Lower lobe of right lung (tissue), 2 donors: ENCODE measurements around the gene RAB31. TPM values are rescaled to one million over a fixed set of nuclear protein-coding genes. Genes with fewer than 3 reads are reported as not detected.

ENCODE experiments used
- ATAC-seq, 2 donors: fragments of 200-7000 bp; cut with Tn5 transposase; one replicate each; pipeline ENCODE4 v1.9.1; 2020 to 2022; ENCODE audit warnings: mild to moderate bottlenecking in 2 of 2, moderate library complexity in 2 of 2
- DNase-seq: peaks from one replicate; pipeline ENCODE4 v3.0.0-alpha.2; 2020
- H3K27ac ChIP-seq: fragments of 200-600 bp; one replicate; pipeline ENCODE4 v1.8.0; 2022
- H3K27me3 ChIP-seq: fragments of 200-600 bp; one replicate; pipeline ENCODE4 v1.8.0; 2022; ENCODE audit warnings: low read depth
- H3K36me3 ChIP-seq: fragments of 200-600 bp; one replicate; pipeline ENCODE4 v1.8.0; 2022; ENCODE audit warnings: mild to moderate bottlenecking
- H3K4me1 ChIP-seq: fragments of 200-600 bp; one replicate; pipeline ENCODE4 v1.8.0; 2022
- H3K4me3 ChIP-seq: fragments of 200-600 bp; one replicate; pipeline ENCODE4 v1.8.0; 2022; ENCODE audit warnings: mild to moderate bottlenecking
- H3K9me3 ChIP-seq: fragments of 200-600 bp; one replicate; pipeline ENCODE4 v1.8.0; 2022
- CTCF ChIP-seq: fragments of 200-600 bp; IDR thresholded peaks from one replicate; pipeline ENCODE4 v1.8.0; 2022; ENCODE audit warnings: antibody characterized with exemption, mild to moderate bottlenecking
- intact Hi-C: fragments of 100-400 bp; cut with DNase I; formaldehyde crosslinking; loops from one replicate; pipeline ENCODE4 v1.11.0; 2022
- total RNA-seq: library from RNA; stranded (reverse); fragmentation: NEBNext Ultra II Directional; extraction: Animal tissue kit (Norgen Biotek cat#: 25700); gene quantifications from one replicate; pipeline ENCODE4 v1.2.1, GENCODE V29; 2021
- donor health status: DM: no; HTN: yes; CAD: no; lungs with severe emphysema.

RAB31 gene
- total RNA-seq, 1 donor from 2014 or later = 110 TPM

GRCh38 chr18:9722691-9723090, 14.6 kb downstream of the RAB31 start:
- peak; percentile 46 for TF ChIP-seq CTCF
- Histone ChIP-seq H3K27ac (no peak overlapping the region), H3K4me3 (no peak overlapping the region), H3K9me3 (no peaks in the 10 kb centered on the region), H3K27me3 (no peaks in the 10 kb centered on the region), H3K36me3 (no peaks in the 10 kb centered on the region), H3K4me1 (peaks cover 7% of the 10 kb centered on the region)
- ATAC-seq (peak; percentile 81 to 86), DNase-seq (no peak)
- intact Hi-C loops = no loop called here

GRCh38 chr18:9724797-9725585, 16.9 kb downstream of the RAB31 start:
- no peak for TF ChIP-seq CTCF
- no peaks in the 10 kb centered on the region for H3K27me3 ChIP-seq
- H3K9me3 ChIP-seq = no peaks in the 10 kb centered on the region
- intact Hi-C loops = no loop called here
- H3K27ac ChIP-seq = no peak overlapping the region
- no peak overlapping the region for H3K4me3 ChIP-seq
- no peak for DNase-seq
- peaks cover 1% of the 10 kb centered on the region for H3K4me1 ChIP-seq
- ATAC-seq = no peak
- no peaks in the 10 kb centered on the region for H3K36me3 ChIP-seq

GRCh38 chr18:9726175-9726574, 18.1 kb downstream of the RAB31 start:
- no peaks in the 10 kb centered on the region for H3K36me3 ChIP-seq
- H3K9me3 ChIP-seq = no peaks in the 10 kb centered on the region
- TF ChIP-seq CTCF = no peak
- DNase-seq (no peak), ATAC-seq (no peak)
- no peak overlapping the region for H3K27ac ChIP-seq
- H3K4me1 ChIP-seq = no peaks in the 10 kb centered on the region
- H3K4me3 ChIP-seq = no peak overlapping the region
- H3K27me3 ChIP-seq = no peaks in the 10 kb centered on the region
- intact Hi-C loops = no loop called here

GRCh38 chr18:9726936-9727335, 18.8 kb downstream of the RAB31 start:
- ATAC-seq (no peak), DNase-seq (no peak)
- Histone ChIP-seq H3K27ac (no peak overlapping the region), H3K9me3 (no peaks in the 10 kb centered on the region), H3K27me3 (no peaks in the 10 kb centered on the region), H3K4me1 (no peaks in the 10 kb centered on the region), H3K4me3 (no peak overlapping the region), H3K36me3 (peaks cover 1% of the 10 kb centered on the region)
- no peak for TF ChIP-seq CTCF
- intact Hi-C loops = no loop called here

DNA sequence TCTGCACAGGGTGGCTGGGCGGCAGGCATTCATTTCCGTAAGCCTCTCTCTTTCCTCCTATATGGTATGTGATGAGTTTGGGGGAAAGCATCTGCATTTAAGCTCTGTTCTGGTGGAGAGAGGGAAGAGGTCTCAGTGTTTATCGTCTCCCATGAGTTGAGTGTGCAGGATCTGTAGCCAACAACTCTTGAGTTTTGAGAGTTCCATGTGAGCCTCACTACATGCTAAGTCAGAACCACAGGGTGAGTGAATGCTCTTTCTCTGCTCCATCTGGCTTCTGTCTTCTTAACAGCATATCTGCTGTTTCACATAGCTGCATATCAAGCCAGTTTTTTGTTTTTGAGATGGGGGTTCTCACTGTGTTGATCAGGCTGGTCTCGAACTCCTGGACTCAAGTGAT, 22.7 kb downstream of the RAB31 start:
- no peak for TF ChIP-seq CTCF
- intact Hi-C loops = no loop called here
- peaks cover 6% of the 10 kb centered on the region for H3K4me1 ChIP-seq
- H3K27me3 ChIP-seq = no peaks in the 10 kb centered on the region
- no peaks in the 10 kb centered on the region for H3K9me3 ChIP-seq
- H3K36me3 ChIP-seq = peaks cover 14% of the 10 kb centered on the region
- no peak for ATAC-seq
- no peak overlapping the region for H3K27ac ChIP-seq
- DNase-seq = no peak
- H3K4me3 ChIP-seq = no peak overlapping the region
